GM12892 (cell line): ENCODE data around the gene NLRP13. TPM values are rescaled to one million over a fixed set of nuclear protein-coding genes. Genes with fewer than 3 reads are reported as not detected.
"Not testable (repeated sequence)": the region's sequence is repeated elsewhere in the genome, so short reads cannot be mapped to it uniquely, and the experiment has no call there.

Source experiments
- DNase-seq: peaks from one replicate; pipeline ENCODE4 v3.0.0; 2011; ENCODE audit not compliant: insufficient read length
- FAIRE-seq: peaks from 2 replicates; lab custom pipeline; 2011; peaks lifted over from hg19 to GRCh38; lab: Jason Lieb, UNC
- POLR2A ChIP-seq: IDR thresholded peaks from 2 replicates; pipeline ENCODE4 v1.6.1; 2011; ENCODE audit warnings: low read depth, low read length, control low read depth
- POLR2AphosphoS5 ChIP-seq: IDR thresholded peaks from 2 replicates; pipeline ENCODE4 v1.6.1; 2011; ENCODE audit warnings: low read depth, low read length, control low read depth
- TAF1 ChIP-seq: IDR thresholded peaks from 2 replicates; pipeline ENCODE4 v1.6.1; 2011; ENCODE audit warnings: low read depth, mild to moderate bottlenecking, control low read depth, low read length, borderline replicate concordance
- polyA plus RNA-seq: library from polyadenylated mRNA; unstranded; fragments of >200 nt; gene quantifications from one replicate; pipeline ENCODE4 v1.2.1, GENCODE V29; 2012; ENCODE audit warnings: missing spikeins, inconsistent platforms; ENCODE audit not compliant: missing spikeins

NLRP13 gene, protein sequence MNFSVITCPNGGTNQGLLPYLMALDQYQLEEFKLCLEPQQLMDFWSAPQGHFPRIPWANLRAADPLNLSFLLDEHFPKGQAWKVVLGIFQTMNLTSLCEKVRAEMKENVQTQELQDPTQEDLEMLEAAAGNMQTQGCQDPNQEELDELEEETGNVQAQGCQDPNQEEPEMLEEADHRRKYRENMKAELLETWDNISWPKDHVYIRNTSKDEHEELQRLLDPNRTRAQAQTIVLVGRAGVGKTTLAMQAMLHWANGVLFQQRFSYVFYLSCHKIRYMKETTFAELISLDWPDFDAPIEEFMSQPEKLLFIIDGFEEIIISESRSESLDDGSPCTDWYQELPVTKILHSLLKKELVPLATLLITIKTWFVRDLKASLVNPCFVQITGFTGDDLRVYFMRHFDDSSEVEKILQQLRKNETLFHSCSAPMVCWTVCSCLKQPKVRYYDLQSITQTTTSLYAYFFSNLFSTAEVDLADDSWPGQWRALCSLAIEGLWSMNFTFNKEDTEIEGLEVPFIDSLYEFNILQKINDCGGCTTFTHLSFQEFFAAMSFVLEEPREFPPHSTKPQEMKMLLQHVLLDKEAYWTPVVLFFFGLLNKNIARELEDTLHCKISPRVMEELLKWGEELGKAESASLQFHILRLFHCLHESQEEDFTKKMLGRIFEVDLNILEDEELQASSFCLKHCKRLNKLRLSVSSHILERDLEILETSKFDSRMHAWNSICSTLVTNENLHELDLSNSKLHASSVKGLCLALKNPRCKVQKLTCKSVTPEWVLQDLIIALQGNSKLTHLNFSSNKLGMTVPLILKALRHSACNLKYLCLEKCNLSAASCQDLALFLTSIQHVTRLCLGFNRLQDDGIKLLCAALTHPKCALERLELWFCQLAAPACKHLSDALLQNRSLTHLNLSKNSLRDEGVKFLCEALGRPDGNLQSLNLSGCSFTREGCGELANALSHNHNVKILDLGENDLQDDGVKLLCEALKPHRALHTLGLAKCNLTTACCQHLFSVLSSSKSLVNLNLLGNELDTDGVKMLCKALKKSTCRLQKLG
- polyA plus RNA-seq: not detected

- TF ChIP-seq POLR2AphosphoS5 (no peak), POLR2A (no peak), TAF1 (no peak)
- DNase-seq (no peak), FAIRE-seq (no peak)
Measured at GRCh38 chr19:55931936-55932386, at the start of gene NLRP13. TSS of gene NLRP13 (minus strand) at chr19:55932336. CDS start at chr19:55932311, 25 bp downstream.

DNA sequence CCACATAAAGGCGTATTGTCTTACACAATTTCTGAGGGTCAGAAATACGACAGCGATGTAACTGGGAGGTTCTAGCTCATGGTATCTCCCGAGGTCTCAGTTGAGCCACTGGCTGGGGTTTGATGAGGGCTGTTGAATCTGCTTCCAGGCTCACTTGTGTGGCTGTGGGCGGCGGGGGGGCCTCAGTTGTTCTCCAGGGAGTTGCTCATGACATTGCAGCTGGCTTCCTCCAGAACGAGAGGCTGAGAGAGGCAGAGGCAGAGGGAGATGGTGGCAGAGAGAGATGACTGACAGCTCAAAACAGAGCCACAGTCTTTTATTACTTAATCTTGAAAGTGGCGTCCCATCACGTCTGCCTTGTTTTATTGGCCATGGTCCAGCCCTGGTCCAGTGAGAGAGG, 48.3 kb upstream of the NLRP13 start:
- FAIRE-seq: no peak

GRCh38 chr19:55973982-55974381, 41.8 kb upstream of the NLRP13 start:
- TF ChIP-seq POLR2AphosphoS5 (no peak), TAF1 (no peak), POLR2A (no peak)
- DNase-seq (no peak), FAIRE-seq (no peak)

More for the DNA sequence above, 48.3 kb upstream of the NLRP13 start:
- no peak for DNase-seq
- TF ChIP-seq TAF1 (no peak), POLR2AphosphoS5 (no peak), POLR2A (no peak)

DNA sequence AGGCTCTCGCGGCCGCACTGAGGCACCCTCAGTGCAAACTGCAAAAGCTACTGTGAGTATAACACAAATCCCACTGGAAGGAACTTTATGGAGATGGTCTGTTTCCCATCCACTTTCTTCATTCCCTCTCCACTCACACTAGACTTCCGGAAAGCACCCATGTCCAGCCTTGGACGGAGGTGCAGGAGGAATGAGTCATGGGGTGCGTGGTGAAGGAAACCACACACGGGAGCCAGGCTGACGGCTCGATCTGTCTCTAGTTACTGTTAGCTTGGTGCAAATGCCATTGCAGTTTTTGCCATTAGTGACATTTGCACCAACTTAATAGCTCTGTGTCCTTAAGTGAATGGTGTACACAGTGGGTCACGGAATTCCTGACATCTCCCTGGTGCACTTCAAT, 30.1 kb upstream of the NLRP13 start:
- FAIRE-seq: no peak
- no peak for TF ChIP-seq POLR2A
- no peak for TF ChIP-seq TAF1
- no peak for TF ChIP-seq POLR2AphosphoS5
- DNase-seq: no peak

DNA sequence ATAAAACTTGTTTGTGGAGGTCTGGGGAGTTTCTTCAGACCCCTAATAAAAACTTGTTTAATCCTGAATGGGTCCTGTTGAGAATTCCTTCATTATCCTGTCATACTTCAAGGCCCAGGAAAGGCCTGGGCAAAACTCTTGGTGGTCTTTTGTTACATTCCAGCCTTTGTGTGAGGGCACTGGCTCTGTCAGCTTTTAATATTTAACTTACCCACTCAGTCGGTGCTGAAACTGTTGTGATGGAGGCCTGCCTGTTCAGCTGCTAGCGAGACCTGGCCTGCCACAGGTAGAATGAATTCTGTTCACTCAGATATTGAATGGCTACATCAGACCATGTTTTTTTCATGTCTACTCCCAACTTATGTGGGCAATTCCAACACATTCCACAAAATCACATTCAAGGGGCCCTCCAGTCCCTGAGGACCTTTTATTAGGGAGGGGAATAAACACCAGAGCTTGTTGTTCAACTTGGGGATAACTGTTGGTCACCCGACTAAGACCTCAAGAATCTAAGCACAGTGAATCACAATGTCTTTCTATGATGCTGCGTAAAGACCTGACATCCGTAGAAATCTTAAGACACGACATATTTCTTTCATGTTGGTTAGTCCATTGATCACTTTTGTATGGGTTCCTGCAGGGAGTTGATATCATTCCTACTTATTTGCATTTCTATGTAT, 28.0 kb upstream of the NLRP13 start:
- no peak for TF ChIP-seq POLR2AphosphoS5
- no peak for TF ChIP-seq POLR2A
- TF ChIP-seq TAF1: no peak
- DNase-seq (no peak), FAIRE-seq (no peak)

DNA sequence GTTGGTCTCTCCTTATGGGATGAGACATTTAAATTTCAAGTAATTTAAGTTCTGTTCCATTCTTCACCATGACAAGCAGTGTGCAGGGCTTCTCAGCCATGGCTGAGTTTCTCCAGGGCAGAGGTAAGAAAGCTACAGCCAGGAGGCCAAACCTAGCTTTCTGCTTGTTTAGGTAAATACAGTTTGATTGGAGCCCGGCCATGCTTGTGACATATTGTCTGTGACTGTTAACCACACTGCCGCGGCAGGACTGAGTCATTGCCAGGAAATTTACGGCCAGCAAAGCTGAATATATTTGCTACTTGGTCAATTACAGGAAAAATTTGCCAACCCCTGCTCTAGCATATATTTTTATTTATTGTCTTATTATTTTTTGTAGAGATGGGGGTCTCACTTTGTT, 26.2 kb upstream of the NLRP13 start:
- FAIRE-seq: no peak
- no peak for DNase-seq

GRCh38 chr19:55956431-55956830, 24.3 kb upstream of the NLRP13 start:
- no peak for TF ChIP-seq TAF1
- no peak for TF ChIP-seq POLR2A
- TF ChIP-seq POLR2AphosphoS5: no peak
- DNase-seq (no peak), FAIRE-seq (no peak)

More for the DNA sequence above, 26.2 kb upstream of the NLRP13 start:
- TF ChIP-seq TAF1 (no peak), POLR2A (no peak), POLR2AphosphoS5 (no peak)

GRCh38 chr19:55950566-55950965, 18.4 kb upstream of the NLRP13 start:
- FAIRE-seq, DNase-seq: not testable (repeated sequence)

DNA sequence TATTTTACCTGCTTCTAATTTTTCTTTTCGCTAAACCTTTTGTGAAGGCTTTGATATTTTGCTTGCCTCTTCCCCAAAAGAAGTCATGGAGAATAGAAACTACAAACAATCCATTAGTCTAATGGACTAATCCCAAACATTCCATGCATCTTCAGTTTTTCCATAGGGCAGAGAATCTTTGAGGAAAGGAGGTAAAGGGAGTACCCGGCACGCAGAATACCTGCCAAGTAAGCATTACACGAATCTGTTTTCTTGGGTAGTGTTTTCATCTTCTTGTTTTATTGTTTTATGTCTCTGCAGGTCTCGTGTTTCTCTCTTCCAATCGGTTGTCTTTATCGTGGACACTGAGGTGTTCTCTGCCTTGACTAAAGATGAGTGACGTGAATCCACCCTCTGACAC, 15.4 kb upstream of the NLRP13 start, which contains the start of gene NLRP8:
Gene NLRP8, plus strand, starts transcription at position 301 of the 400 bp plus-strand sequence.
- DNase-seq (no peak), FAIRE-seq (no peak)
- no peak for TF ChIP-seq POLR2A
- no peak for TF ChIP-seq TAF1
- TF ChIP-seq POLR2AphosphoS5: no peak

DNA sequence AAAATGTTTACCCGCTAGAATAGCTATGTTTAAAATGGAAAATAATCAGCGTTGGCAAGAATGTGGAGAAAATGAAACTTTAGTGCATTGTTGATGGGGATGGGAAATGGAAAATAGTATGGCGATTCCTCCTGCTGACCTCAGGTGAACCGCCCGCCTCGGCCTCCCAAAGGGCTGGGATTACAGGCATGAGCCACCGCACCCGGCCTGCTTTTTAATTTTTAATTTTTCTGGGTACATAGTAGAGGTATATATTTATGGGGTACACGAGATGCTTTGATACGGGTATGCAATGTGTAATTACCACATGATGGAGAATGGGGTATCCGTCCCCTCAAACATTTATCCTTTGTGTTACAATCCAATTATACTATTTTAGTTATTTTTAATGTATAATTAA, 8.2 kb upstream of the NLRP13 start:
- TF ChIP-seq POLR2A: no peak
- no peak for TF ChIP-seq POLR2AphosphoS5
- no peak for TF ChIP-seq TAF1
- FAIRE-seq: no peak

More for the DNA sequence above, 8.2 kb upstream of the NLRP13 start:
- no peak for DNase-seq
